Measurements from ENCODE around the gene ROBO3. TPM values are rescaled to one million over a fixed set of nuclear protein-coding genes. Genes with fewer than 3 reads are reported as not detected.

ROBO3 gene
- total and polyA plus RNA-seq, 2 of the 8 experiments (the other 6 are each of a cell fraction or from before 2014, with no cell fraction given): 12.1 to 24.6 TPM

- no peak for TF ChIP-seq CTBP2 (IDR thresholded peaks at IDR 0.05; ENCODE audit: borderline replicate concordance, insufficient read depth, insufficient read length, low read length)
- peak; percentile 24 for TF ChIP-seq RNF2 (IDR thresholded peaks at IDR 0.05; ENCODE audit: borderline replicate concordance, low read depth, low read length, missing control alignments, poor library complexity, severe bottlenecking)
- CTCF ChIA-PET (ENCODE audit: partially characterized antibody): interaction anchor here (0.7 to 5.6 kb wide), 5 partner anchors 11 to 133 kb away, joined by 3 to 52 read pairs (median 3); no protein-coding TSS in a partner anchor
Observed at GRCh38 chr11:124870430-124870829, 5.2 kb downstream of the ROBO3 start.

More at GRCh38 chr11:124870430-124870829, 5.2 kb downstream of the ROBO3 start:
- no peak overlapping the region; the same call in 1 of the 2 replicates for H2AK5ac ChIP-seq (ENCODE audit: low read depth, low read length)
- no peak overlapping the region for H2BK15ac ChIP-seq (ENCODE audit: low read length)
- H4K5ac ChIP-seq (ENCODE audit: insufficient read length, low read depth, low read length): no peak overlapping the region
- peaks cover 0 to 4% (median 0%) of the 10 kb centered on the region in 4 experiments; a peak in 1 of 8 replicates for H3K36me3 ChIP-seq (ENCODE audit: control insufficient read depth in 2 of 4, insufficient read depth in 4 of 4, low read length in 3 of 4)
- no peak overlapping the region for H3K4me2 ChIP-seq (ENCODE audit: insufficient read depth in 1 of 2, low read depth in 2 of 2, low read length in 2 of 2)
- no peak overlapping the region; the same call in 1 of the 2 replicates for H4K8ac ChIP-seq (ENCODE audit: extremely low read depth, insufficient read depth, low read length)
- H3K23me2 ChIP-seq (ENCODE audit: low read depth, low read length): no peaks in the 10 kb centered on the region; the same call in 1 of the 2 replicates
- H3K9ac ChIP-seq (replicated peaks in 1 of 4; ENCODE audit: extremely low read depth in 1 of 4, low read depth in 3 of 4, low read length in 3 of 4): no peak overlapping the region
- H3K79me1 ChIP-seq (ENCODE audit: low read depth, low read length): no peaks in the 10 kb centered on the region
- no peaks in the 10 kb centered on the region for H3K9me3 ChIP-seq (ENCODE audit: insufficient read depth in 2 of 2, low read depth in 1 of 2, low read length in 1 of 2)
- no peak overlapping the region for H3K56ac ChIP-seq (replicated peaks; ENCODE audit: insufficient read length, low read depth, low read length)
- no peak overlapping the region for H3K14ac ChIP-seq (ENCODE audit: insufficient read length)
- no peaks in the 10 kb centered on the region for H3K79me2 ChIP-seq (ENCODE audit: control insufficient read depth in 1 of 2, insufficient read depth in 2 of 2, low read length in 2 of 2)
- no peak overlapping the region for H3K4me3 ChIP-seq (ENCODE audit: extremely low read depth in 1 of 4, insufficient read depth in 2 of 4, low read depth in 3 of 4, low read length in 4 of 4)
- H3K27ac ChIP-seq (ENCODE audit: low read depth, low read length): no peak overlapping the region
- H2BK12ac ChIP-seq (ENCODE audit: low read depth, low read length): no peak overlapping the region
- H2AFZ ChIP-seq (ENCODE audit: low read length): no peak overlapping the region
- H3K27me3 ChIP-seq (replicated peaks in 1 of 4; ENCODE audit: control insufficient read depth in 3 of 4, extremely low read depth in 1 of 4, insufficient read depth in 3 of 4, low read length in 3 of 4): peaks cover 61 to 100% (median 93%) of the 10 kb centered on the region in 4 experiments
- FAIRE-seq: no peak
- H3K18ac ChIP-seq (ENCODE audit: extremely low read depth, low read length): no peak overlapping the region
- POLR2A ChIA-PET (ENCODE audit: partially characterized antibody): no interaction called here
- 86% methylated on average over 7 of the region's 7 CpGs; no CpG with 5 or more reads in 1 of the 2 experiments for WGBS, 2 experiments (ENCODE audit: extremely low coverage in 1 of 2, insufficient coverage in 1 of 2, insufficient read length in 1 of 2, insufficient replicate concordance in 2 of 2, low coverage in 1 of 2, low lambda C conversion rate in 2 of 2, missing lambda C conversion rate in 1 of 2)
- H2BK5ac ChIP-seq (ENCODE audit: low read depth, low read length): no peak overlapping the region
- peaks cover 10 to 18% of the 10 kb centered on the region in 2 experiments for H4K20me1 ChIP-seq (replicated peaks in 1 of 2; ENCODE audit: control insufficient read depth in 1 of 2, insufficient read depth in 2 of 2, low read length in 2 of 2)
- DNase-seq (ENCODE audit: low read depth in 1 of 2, low spot score in 2 of 2): no peak
- no peak overlapping the region for H2BK120ac ChIP-seq (replicated peaks; ENCODE audit: low read depth, low read length)
- H2BK20ac ChIP-seq (ENCODE audit: low read length): no peak overlapping the region
- no peak overlapping the region for H3K4ac ChIP-seq (replicated peaks; ENCODE audit: insufficient read length, low read depth, low read length)
- no peak overlapping the region for H4K91ac ChIP-seq (replicated peaks; ENCODE audit: insufficient read length, low read length)
- H3K23ac ChIP-seq (ENCODE audit: insufficient read length): no peak overlapping the region
- H3K4me1 ChIP-seq (replicated peaks in 1 of 4; ENCODE audit: control insufficient read depth in 3 of 4, insufficient read depth in 4 of 4, low read length in 3 of 4): peaks cover 0 to 16% (median 10%) of the 10 kb centered on the region in 4 experiments; a peak in 5 of 7 replicates

Measured in H1 (cell line).